AG09319 (cell line): ENCODE measurements around the gene DPYSL4.
"Not testable (repeated sequence)": the region's sequence is repeated elsewhere in the genome, so short reads cannot be mapped to it uniquely, and the experiment has no call there.

Source experiments
- DNase-seq: peaks from one replicate; pipeline ENCODE4 v3.0.0-alpha.2; 2010; ENCODE audit warnings: low read depth; ENCODE audit errors: extremely low read depth
- CTCF ChIP-seq: IDR thresholded peaks from 2 replicates; pipeline ENCODE4 v1.5.1; 2011; ENCODE audit warnings: low read depth, mild to moderate bottlenecking, inconsistent platforms, low read length, moderate library complexity

DPYSL4 gene

GRCh38 chr10:132155723-132156381 is 30.9 kb upstream of the DPYSL4 start:
- TF ChIP-seq CTCF = no peak

GRCh38 chr10:132156382-132156781 is 30.4 kb upstream of the DPYSL4 start:
- TF ChIP-seq CTCF = no peak
- DNase-seq = no peak

More at GRCh38 chr10:132155723-132156381, 30.9 kb upstream of the DPYSL4 start:
- DNase-seq = no peak

- no peak for TF ChIP-seq CTCF
These were observed 29.6 kb upstream of the DPYSL4 start for GRCh38 chr10:132157101-132157500.

GRCh38 chr10:132158122-132158741 is 28.5 kb upstream of the DPYSL4 start:
- no peak for DNase-seq
- no peak for TF ChIP-seq CTCF

More at GRCh38 chr10:132157101-132157500, 29.6 kb upstream of the DPYSL4 start:
- no peak for DNase-seq

- no peak for DNase-seq
- TF ChIP-seq CTCF = no peak
These were observed 27.9 kb upstream of the DPYSL4 start for GRCh38 chr10:132158823-132159222.

- DNase-seq = not testable (repeated sequence)
These were observed 27.2 kb upstream of the DPYSL4 start for GRCh38 chr10:132159302-132160230.

GRCh38 chr10:132160231-132160630 is 26.5 kb upstream of the DPYSL4 start:
- DNase-seq = not testable (repeated sequence)

- not testable (repeated sequence) for DNase-seq
These were observed 25.7 kb upstream of the DPYSL4 start for GRCh38 chr10:132160834-132161622.
